Measurements from ENCODE around the gene FRMD6. TPM values are rescaled to one million over a fixed set of nuclear protein-coding genes. Genes with fewer than 3 reads are reported as not detected.

FRMD6 gene
- total RNA-seq, 1 experiment from 2014 or later = 9.6 TPM

- TF ChIP-seq, protein P1, sequence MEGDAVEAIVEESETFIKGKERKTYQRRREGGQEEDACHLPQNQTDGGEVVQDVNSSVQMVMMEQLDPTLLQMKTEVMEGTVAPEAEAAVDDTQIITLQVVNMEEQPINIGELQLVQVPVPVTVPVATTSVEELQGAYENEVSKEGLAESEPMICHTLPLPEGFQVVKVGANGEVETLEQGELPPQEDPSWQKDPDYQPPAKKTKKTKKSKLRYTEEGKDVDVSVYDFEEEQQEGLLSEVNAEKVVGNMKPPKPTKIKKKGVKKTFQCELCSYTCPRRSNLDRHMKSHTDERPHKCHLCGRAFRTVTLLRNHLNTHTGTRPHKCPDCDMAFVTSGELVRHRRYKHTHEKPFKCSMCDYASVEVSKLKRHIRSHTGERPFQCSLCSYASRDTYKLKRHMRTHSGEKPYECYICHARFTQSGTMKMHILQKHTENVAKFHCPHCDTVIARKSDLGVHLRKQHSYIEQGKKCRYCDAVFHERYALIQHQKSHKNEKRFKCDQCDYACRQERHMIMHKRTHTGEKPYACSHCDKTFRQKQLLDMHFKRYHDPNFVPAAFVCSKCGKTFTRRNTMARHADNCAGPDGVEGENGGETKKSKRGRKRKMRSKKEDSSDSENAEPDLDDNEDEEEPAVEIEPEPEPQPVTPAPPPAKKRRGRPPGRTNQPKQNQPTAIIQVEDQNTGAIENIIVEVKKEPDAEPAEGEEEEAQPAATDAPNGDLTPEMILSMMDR (conservative IDR thresholded peaks at IDR 0.05) = no peak
- Histone ChIP-seq H3K79me2 (ENCODE audit: insufficient read depth, low read length) (no peaks in the 10 kb centered on the region), H3K23ac (ENCODE audit: insufficient read length, low read depth, low read length) (no peak overlapping the region), H4K91ac (ENCODE audit: insufficient read length, low read depth, low read length) (no peak overlapping the region), H2BK120ac (ENCODE audit: low read depth, low read length, poor library complexity, severe bottlenecking) (no peak overlapping the region), H2BK5ac (ENCODE audit: insufficient read length, low read length) (no peak overlapping the region), H3K14ac (ENCODE audit: insufficient read depth, low read length) (no peak overlapping the region), H3K27ac (ENCODE audit: insufficient read length, low read depth, low read length) (no peak overlapping the region), H4K8ac (replicated peaks; ENCODE audit: insufficient read length, low read depth, low read length) (no peak overlapping the region), H3K79me1 (ENCODE audit: insufficient read depth, low read depth, low read length, poor library complexity, severe bottlenecking) (no peaks in the 10 kb centered on the region), H3K9ac (ENCODE audit: extremely low read depth, insufficient read length, low read length) (no peak overlapping the region), H4K5ac (ENCODE audit: insufficient read length, low read depth, low read length) (no peak overlapping the region), H3K4me2 (ENCODE audit: insufficient read depth, insufficient read length, low read length) (no peak overlapping the region), H2BK12ac (ENCODE audit: insufficient read length, low read depth, low read length) (no peak overlapping the region), H2BK20ac (ENCODE audit: low read depth, low read length, poor library complexity, severe bottlenecking) (no peak overlapping the region), H3K56ac (ENCODE audit: insufficient read length, low read depth, low read length) (no peak overlapping the region), H2AK5ac (ENCODE audit: insufficient read length, low read length) (no peak overlapping the region), H3K9me3 (ENCODE audit: control insufficient read depth, low read depth, low read length) (no peaks in the 10 kb centered on the region), H3K4me1 (ENCODE audit: insufficient read depth, low read length) (no peaks in the 10 kb centered on the region), H2BK15ac (ENCODE audit: low read depth, low read length) (no peak overlapping the region), H3K4ac (ENCODE audit: low read depth, low read length) (no peak overlapping the region), H2AFZ (ENCODE audit: low read length) (no peak overlapping the region), H3T11ph (ENCODE audit: low read length) (no peak overlapping the region), H4K20me1 (ENCODE audit: control insufficient read depth, insufficient read depth, insufficient read length) (no peaks in the 10 kb centered on the region), H3K27me3 (ENCODE audit: insufficient read depth, low read length) (no peaks in the 10 kb centered on the region), H3K18ac (ENCODE audit: insufficient read length, low read depth, low read length) (no peak overlapping the region), H3K23me2 (ENCODE audit: insufficient read length, low read depth, low read length, poor library complexity, severe bottlenecking) (no peaks in the 10 kb centered on the region)
- H3K27ac Mint-ChIP-seq = no peak overlapping the region
- no CpG with 5 or more reads among the region's 2 CpGs for WGBS (ENCODE audit: extremely low coverage, insufficient read length, low lambda C conversion rate)
- H3K27me3 Mint-ChIP-seq (ENCODE audit: low read depth) = no peaks in the 10 kb centered on the region; the same call in 1 of the 2 replicates
- H3K4me3 Mint-ChIP-seq = no peak overlapping the region
- H3K36me3 Mint-ChIP-seq (ENCODE audit: insufficient read depth in 1 of 3, low read depth in 3 of 3) = no peaks in the 10 kb centered on the region
- no peak for DNase-seq
- H3K9me3 Mint-ChIP-seq = no peaks in the 10 kb centered on the region
- peaks cover 2 to 9% of the 10 kb centered on the region in 2 experiments; a peak in 2 of 4 replicates for H3K4me1 Mint-ChIP-seq
Measured at GRCh38 chr14:51605575-51605974, 46.1 kb upstream of the FRMD6 start.

All from H9 (cell line).